ENCODE results near the gene GCFC2.
"Not testable (repeated sequence)": the region's sequence is repeated elsewhere in the genome, so short reads cannot be mapped to it uniquely, and the experiment has no call there.

Gene GCFC2

DNA sequence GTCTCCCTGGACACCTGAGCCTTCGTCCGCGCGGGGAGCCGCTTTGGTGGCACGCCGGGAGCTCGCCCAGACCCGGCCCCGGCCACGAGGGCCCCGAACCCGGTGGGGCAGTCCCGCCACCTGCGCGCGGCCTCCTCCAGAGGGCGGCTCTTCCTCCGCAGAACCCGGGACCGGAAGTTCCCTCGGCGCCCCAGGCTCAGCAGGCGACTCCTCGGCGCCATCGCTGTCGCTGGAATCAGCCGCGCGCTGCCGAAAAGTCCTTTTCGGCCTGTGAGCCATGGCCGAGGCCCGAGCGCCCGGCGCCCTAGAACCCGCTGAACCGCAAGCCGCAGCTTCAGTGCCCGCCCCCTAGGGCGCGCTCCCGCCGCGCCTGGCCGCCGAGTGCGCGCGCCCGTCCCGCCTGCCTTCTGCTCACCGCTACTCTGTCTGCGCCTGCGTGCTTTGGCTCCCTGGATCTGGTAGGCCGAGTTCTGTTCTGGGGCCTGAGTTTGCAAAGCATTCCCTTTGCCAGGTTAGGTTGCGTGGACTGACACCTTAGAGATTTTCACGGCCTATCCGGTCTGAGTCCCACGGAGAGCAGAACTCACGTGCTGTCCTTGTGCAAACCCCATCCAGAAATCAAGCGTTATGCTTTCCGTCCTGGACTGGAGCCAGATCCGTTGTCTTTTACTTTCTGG, at the start of gene GCFC2:
GCFC2 (minus strand) TSS at position 339 of the 677 bp plus-strand sequence; CDS start at position 279, 60 bp downstream.
- peak; percentile 69 for DNase-seq (ENCODE audit: low read depth)

DNA sequence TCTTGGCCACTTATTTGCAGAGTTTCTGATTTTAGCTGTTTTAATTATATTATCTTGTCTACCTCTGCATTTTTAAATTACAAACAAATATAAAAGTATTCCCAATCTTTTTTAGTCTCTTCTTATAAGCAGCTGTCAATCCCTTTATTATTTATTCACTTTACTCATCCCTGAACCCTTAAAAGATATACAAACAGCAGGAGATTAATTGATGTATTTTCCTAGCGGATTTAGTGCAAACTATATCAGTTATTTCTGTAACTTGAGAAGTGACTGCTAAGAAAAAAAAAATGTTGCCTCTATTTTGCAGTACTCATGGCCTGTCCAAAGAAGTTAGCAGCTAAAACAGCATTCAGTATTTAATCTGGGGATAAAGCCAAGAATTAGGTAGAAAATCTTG, 42.1 kb upstream of the GCFC2 start:
- no peak for DNase-seq (ENCODE audit: low read depth)

DNA sequence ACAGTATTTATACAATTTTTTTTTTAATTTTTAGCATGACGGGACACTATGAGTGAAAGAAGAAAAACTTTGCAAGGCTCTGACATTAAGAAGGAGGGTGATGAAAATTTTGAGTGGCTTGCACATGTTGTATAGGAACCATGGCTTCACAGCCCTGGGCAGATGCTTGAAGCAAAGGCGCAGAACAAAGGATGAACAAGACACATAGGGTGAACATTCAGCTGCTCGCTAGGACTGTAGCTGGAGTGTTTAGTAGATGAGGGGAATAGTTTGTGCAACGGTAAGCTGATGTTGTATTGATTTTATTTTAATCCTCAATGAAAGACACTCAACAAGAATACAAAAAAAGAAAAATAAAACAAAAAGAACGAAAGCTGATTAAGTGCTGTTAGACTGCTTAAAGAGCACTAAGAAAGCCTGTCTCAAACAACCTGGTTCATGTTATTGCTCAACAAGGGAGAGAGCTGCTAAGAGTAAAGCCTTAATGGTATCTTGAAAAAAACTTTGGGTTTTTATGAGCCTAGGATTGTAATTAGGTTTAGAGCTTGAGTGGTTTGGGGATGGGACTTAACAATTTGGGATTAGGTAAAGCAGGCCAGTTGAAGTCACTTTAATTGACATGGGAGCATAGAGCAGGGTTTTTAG, 41.2 kb upstream of the GCFC2 start:
- no peak for DNase-seq (ENCODE audit: low read depth)

DNA sequence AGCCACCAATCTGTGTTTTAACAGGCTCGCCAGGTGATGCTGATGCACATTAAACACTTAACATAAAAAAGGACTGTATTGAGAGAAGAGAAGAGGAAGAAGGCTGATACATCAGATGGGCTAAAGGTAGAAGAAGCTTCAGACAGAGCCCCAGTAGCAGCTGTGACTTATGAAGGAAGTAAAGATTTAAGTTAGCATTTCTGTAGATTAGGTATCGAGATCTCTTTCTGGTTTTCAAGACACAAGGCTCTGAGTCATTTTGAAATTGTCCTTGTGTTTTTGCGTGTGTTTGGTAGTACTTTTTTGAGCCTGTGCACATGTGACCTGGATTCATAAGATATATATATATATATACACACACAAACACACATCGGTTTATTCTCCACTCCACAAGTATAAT, 40.6 kb upstream of the GCFC2 start:
- DNase-seq (ENCODE audit: low read depth) = no peak

DNA sequence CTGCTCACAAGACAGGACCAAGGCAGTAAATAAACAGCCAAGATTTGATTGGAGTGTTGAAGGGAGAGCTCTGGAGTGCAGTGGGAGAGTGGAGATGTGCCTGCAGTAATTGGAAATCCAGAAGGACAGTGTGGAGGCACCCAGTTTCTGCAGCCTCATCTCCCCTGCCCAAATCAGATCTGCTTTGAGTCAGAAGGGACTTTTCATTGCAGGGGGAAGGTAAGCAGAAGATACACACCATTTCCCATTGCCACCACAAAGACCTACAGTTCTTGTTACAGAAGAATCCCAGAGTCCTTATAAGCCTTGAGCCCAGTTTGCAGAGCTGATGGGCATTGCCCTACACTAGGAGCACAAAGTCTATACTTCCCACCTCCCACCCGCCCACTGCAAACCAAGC, 27.2 kb upstream of the GCFC2 start:
- DNase-seq (ENCODE audit: low read depth) = no peak

DNA sequence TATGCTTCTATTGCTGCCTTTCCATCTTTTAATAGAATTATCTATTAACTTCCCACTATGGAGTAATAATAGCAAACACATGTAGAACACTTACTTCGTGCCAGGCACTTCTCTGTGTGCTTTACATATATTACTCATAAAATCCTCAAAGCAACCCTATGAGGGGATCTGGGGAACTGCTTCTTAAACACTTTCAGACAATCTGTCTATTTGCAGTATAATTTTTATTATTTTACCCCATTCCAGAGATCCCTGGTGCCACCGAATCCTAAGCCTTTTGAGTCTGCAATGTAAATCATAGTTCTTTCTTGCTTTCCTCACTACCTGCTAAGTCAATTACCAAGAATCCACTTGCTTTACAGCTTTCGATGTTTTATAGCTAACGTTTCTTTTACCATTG, 25.6 kb upstream of the GCFC2 start:
- DNase-seq (ENCODE audit: low read depth) = no peak

DNA sequence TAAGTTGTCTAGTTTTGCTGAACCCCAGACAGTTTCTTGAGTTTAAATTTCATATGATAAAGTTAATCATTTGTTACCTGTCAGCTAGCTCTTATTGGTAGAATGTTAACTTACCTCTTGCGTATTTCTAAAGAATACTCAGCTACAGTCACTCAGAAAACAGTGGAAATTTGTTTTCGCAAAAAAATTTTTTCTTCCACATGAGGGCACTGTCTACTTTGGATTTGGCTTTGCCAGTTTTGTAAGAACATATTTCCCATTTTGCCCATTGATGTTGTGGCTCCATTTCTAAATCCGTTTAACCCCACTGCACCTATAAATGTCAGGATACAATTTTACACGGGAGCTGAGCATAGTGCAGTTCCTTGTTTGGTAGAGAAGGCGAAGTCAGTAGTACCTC, 19.1 kb upstream of the GCFC2 start:
- DNase-seq (ENCODE audit: low read depth) = no peak

DNA sequence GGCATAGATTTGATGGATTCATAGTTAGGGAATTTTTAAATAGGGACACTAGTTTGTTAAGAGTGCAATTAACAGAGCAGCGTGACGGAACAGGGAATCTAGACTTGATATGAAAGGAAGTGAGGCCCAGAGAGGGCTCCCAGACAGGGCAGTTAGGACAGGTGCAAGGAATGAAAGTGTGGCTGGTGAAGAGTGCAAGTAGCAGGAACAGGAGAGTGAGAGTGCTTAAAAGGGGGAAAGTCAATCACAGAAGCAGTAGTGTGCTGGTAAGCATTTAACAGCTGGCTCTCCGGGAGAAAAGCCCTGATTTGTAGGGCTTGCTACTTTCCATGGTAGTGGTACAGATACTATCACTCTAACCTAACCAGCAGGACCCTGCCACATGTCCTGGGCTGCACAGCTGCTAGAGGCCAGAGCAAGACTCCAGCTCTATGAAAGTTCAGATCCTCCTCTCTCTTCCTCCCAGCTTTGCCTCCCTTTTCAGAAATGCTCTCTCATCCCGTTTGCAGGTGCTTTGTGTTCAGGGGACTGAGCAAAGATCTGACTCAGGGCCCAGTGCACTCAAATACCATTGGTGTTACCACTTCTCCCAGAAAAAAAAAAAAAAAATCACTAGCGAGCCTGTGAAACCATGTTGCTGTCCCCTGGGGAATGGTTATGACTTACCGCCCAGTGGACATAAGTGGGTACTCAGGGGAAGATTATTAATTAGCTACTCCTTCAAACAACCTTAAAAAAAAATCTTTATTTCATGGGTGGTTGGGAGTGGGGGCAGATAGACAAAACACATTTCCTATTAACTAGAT, 18.1 kb upstream of the GCFC2 start:
- DNase-seq (ENCODE audit: low read depth) = no peak

DNA sequence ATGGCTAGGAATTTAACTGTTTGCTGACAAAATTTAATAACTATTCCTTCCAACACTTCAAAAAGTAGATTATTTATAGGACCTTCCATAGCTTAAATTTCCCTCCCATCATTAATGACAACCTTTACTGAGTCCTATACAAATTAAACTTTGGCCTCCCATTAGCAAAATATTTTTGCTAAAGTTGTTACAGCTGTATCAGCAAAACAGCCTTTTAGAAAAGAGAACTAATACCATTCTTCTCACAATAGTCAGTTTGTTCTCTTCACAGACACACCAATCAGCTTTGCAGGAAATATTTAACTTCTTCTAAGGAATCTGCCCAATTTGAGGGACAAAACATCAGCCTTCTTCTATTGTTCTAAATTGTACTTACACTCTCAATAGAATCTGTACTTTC, 12.0 kb upstream of the GCFC2 start:
- no peak for DNase-seq (ENCODE audit: low read depth)

DNA sequence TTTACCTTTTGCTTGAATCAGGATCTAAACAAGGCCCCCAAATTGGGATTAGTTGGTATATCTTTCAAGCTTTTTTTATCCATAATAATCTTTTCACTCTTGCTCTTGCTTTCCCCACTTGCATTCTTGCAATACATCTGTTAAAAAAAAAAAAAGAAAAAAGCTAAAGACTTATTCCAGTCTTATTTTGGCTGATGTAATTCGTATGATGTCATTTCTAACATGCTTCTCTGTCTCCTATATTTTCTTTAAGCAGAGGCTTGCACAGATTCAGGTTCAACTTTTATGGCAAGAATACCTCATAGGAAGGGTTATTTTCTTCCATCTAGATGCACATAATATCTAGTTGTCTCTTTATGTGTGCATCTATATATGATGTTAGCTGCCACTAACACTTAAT, 9.8 kb upstream of the GCFC2 start:
- DNase-seq (ENCODE audit: low read depth) = no peak

DNA sequence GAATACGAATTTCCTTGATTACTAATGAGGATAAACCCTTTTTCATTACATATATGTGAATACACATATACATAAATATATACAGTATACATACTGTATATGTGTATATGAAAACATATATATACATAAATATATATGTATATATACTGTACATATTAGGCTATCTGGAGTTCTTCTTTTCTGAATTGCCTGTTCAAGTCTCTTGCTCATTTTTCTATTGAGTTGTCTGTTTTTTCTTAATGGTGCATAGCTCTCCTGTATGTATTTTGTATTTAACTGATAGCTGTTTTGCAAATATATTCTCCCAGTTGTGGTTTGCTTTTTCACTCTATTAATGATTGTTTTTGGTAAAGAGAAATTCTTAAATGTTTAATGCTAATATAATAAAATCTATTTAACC, 8.9 kb upstream of the GCFC2 start:
- DNase-seq (ENCODE audit: low read depth) = no peak

DNA sequence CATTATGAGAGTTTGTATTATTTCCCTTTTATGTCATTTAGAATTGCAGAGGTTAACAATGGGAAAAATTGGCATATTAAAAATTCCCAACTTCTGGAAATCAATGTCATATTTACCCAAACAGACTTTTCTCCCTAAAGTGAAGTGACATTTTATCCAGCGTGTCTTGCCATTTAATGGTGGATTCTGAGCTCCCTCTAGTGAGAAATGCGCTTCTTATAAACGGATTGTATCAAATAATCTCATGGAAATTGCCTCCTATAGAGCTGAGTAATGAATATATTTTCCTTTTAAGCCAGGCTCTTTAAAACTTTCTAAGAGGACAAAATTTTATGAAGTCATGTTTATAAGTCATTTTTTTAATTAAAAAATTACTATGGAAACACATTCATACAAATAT, 5.7 kb upstream of the GCFC2 start:
- DNase-seq (ENCODE audit: low read depth) = no peak

DNA sequence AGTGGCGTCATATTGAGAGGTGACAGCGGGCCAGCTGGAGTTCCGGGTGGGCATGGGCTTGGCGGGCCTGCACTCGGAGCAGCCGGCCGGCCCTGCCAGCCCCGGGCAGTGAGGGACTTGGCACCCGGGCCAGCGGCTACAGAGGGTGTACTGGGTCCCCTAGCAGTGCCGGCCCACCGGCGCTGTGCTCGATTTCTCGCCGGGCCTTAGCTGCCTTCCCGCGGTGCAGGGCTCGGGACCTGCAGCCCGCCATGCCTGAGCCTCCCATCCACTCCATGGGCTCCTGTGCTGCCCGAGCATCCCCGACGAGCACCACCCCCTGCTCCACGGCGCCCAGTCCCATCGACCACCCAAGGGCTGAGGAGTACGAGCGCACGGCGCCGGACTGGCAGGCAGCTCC, 875 bp upstream of the GCFC2 start:
- DNase-seq (ENCODE audit: low read depth) = not testable (repeated sequence)

DNA sequence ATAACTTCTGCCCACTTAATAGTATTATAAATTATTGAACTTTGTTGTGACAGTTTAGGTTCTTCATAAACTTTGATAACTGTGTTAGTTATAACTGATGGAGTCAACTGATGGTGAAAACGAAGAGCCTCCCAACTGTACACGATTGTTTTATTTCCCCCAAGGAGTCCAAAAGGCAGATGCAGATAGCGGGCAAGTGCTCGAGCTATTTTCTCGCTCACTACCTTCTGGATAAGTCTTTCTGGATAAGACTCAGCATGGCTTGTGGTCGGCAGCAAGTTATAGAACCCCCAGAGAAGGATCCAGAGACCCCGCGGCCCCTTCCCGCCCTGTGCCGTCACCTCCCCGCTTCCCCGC, 517 bp downstream of the GCFC2 start:
- no peak for DNase-seq (ENCODE audit: low read depth)

DNA sequence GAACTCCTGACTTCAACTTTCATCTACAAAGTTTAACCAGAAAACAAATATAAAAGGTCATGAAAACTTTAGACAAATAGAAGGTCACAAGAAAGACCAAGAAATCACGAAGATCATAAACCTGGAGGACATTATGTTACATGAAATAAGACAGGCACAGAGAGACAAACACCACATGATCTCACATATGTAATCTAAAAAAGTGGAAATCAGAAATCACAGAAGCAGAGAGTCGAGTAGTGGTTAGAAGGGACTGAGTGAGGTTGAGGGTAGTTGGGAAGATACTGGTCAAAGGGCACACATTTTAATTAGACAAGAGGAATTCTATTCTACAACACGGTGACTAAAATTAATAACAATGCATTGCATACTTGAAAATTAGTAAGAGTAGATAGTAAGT, 1.4 kb downstream of the GCFC2 start:
- no peak for DNase-seq (ENCODE audit: low read depth)

DNA sequence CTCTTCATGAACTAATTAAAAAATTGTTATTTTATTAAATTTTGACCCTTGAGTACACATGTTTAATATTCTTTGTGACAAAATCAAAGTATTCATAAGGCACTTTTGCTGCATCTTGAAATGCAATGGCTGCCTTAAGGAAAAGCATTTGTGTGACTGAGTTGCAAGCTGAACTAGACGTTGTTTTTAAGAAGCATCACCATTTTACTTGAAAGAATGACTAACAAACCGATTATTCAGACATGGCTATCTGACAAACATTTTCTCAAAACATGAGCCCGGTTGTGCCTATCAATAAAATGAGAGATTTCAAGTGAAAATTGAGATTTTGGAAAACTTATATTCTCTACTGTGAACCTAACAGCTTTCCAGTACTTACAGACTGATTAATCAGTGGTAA, 2.8 kb downstream of the GCFC2 start:
- no peak for DNase-seq (ENCODE audit: low read depth)

DNA sequence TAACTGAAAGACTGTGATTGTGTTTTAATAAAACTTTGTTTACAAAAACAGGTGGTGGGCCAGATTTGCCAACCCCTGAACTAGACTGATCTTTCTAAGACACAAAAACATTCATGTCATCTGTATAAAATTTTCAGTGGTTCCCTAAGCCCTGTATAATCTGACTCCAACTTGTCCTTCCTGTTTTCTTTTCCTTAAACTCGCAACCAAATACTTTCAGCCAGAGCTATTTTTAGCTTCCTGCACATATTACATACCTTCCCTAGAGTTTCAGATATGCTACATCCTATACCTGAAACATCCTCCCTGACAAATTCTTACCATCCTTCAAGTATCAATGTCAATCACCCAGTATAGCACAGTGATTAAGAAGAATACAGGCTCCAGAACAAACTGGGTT, 4.8 kb downstream of the GCFC2 start:
- no peak for DNase-seq (ENCODE audit: low read depth)

DNA sequence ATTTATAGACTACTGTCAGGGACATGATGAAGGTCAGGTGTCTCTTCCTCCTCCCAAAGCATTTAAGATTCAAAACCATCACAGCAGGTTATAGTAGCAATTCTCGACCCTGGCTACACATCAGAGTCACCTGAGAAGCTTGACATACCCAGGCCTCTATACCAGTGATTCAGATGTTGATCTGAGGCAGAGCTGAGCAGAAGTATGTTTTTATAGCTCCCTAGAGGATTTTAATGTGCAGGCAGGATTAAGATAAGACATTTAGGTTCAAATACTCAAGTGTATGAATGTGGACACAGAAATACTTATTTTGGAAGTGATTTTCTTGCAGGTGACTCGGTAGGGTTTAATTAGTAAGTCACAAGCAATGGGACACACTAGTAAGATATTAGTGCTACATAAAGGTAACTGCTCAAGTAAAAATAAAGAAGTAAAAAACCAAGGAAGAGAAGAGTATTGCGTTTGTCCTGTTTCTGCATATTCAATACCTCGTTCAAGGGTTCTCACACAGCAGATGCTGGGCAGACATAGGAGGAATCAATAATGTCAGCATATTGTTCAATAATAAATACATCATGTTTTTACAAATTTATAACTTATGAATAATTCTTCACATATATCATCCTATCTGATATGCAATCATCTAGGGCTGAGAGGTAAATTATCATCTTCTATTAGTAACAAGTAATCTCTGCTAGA, 7.0 kb downstream of the GCFC2 start:
- DNase-seq (ENCODE audit: low read depth) = no peak

DNA sequence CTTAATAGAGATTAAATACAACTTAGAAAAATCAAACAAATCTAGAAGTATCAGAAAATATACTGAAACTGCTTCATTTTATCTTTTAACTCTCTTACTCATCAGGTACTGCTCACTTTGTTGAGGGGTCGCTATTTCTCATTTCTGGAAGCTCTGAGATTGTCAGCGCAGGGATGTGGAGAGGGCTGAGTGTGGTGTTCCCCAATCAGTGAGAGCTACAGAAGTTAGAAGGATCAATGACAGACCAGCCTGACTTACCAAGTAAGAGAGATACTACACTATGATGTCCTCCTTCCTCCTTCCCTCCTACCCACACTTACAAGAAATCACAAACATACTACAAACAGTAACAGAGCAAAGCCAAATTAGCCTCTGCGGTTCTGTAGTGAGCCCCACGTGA, 8.1 kb downstream of the GCFC2 start:
- DNase-seq (ENCODE audit: low read depth) = no peak

DNA sequence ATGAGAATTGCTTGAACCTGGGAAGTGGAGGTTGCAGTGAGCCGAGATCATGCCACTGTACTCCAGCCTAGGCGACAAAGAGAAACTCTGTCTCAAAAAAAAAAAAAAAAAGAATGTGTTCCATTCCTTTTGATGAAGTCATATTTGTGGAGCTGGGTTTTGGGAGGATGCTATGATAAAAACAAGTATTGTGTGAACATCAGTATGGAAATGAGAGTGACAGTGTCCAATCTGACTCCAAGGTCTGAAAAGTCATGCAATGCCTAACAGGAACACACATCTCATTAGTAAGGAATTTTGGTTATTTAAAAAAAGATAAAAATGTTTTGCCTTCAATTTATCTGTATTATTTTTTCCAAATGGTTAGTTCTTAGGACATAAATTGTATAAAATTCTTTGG, 11.8 kb downstream of the GCFC2 start:
- no peak for DNase-seq (ENCODE audit: low read depth)

DNA sequence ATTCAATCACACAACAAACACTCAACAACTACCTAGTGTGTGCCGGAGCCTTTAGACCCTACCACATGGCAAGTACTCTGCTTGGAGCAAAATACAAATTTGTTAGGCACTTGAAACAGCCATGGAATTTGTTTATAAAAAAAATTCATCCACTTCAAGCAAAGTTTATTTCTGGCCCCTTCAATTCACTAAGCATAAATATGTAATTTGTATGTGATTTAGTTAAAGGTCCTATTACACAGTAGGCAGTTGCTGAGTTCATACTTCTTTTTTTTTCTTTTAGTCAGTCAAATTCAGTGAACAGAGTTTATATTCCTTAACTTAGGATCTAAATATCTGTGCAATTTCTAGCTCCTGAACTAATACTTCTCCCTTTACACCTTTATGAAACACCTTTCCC, 22.5 kb downstream of the GCFC2 start:
- no peak for DNase-seq (ENCODE audit: low read depth)

DNA sequence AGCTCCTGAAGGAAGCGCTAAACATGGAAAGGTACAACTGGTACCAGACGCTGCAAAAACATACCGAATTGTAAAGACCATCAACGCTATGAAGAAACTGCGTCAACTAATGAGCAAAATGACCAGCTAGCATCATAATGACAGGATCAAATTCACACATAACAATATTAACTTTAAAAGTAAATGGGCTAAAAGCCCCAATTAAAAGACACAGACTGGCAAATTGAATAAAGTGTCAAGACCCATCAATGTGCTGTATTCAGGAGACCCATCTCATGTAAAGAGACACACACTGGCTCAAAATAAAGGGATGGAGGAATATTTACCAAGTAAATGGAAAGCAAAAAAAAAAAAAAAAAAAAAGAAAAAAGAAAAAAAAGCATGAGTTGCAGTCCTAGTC, 27.3 kb downstream of the GCFC2 start:
- not testable (repeated sequence) for DNase-seq (ENCODE audit: low read depth)

DNA sequence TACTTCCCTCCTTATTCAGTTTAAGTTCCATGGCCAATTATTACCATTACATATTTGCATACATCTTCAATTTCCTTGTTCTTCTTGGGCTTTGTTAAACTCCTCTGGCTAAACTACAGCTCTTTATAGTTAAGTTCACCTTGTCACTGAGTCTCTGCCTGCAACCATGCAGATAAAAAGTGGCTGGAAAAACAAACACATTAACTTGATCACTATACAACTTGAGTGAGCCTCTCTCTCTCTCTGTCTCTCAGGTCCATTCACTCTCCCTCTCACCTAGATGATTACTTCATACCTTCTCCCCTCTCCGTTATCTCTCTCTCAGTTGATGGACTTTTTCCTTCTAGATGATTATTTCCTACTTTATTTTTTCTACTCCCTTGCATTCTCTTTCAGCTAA, 30.3 kb downstream of the GCFC2 start:
- DNase-seq (ENCODE audit: low read depth) = no peak
